ENCODE data around the gene USF1. TPM values are rescaled to one million over a fixed set of nuclear protein-coding genes. Genes with fewer than 3 reads are reported as not detected.

The USF1 gene
- total and polyA plus RNA-seq, 9 of the 15 experiments (the other 6 are each of a cell fraction or from before 2014, with no cell fraction given): 7.4 to 60.2 (median 54.2) TPM

DNA sequence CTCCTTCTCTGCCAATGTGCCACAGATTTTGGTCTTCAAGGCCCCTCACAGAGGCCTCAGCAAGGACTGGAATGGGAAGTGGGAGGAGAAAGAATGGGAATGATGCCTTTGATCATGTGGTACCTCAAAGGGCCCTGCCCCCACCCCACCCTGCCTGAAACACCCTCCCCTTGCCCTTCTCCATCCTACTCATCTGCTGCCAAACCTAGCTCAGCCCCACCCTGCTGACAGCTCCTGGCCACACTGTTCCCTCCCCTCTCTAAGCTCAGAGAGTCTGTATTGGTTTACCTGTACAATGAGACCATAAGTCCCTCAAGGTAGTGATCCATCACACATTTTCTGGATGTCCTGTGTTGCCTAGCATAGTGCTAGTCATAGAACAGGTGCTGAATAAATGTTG is 30.6 kb upstream of the USF1 start (continued):
- TF ChIP-seq ZNF184 (CRISPR knock-in tag; IDR thresholded peaks at IDR 0.05) (no peak), MAFK (IDR thresholded peaks at IDR 0.05; ENCODE audit: low read length) (no peak), EP400 (IDR thresholded peaks at IDR 0.05) (no peak), BCL6 (CRISPR knock-in tag; IDR thresholded peaks at IDR 0.05) (no peak), PYGO2 (tag; IDR thresholded peaks at IDR 0.05) (no peak), HMG20A (CRISPR knock-in tag; conservative IDR thresholded peaks at IDR 0.05) (no peak)

DNA sequence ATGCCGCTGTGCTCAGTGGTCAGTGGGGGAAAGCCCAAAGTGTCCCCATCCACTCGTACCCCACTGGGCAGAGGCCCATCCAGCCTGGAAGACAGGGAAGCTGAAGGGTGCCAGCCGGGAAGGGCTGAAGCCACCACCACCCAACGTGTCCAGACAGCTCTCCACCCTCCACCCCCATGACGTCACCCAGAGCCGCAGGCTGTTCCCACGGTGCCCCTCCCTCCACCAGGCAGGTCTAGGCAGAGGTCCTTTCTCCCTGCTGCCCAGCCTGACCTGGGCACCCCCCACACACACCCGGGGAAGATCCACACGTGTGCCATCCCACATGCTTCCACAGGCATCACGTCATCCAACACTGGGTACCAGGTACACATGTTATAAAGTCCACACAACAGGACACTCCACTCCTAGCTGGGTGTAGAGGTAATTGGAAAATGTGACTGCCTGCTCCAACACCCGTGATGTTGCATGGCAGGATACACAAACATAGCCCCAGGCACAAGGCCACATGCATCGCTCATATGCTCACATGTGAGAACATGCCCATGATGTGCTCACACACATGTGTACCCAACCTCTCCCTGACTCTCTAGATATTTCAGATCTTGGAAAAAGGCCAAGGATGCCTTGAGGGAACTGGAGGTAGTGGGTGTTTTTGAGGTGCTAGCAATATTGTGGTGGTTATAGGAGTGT is 29.0 kb upstream of the USF1 start:
- H3K27ac ChIP-seq (ENCODE audit: extremely low read depth, low read depth, low read length): no peak overlapping the region
- no peaks in the 10 kb centered on the region for H3K9me3 ChIP-seq (replicated peaks; ENCODE audit: control insufficient read depth, insufficient read depth, low read depth, low read length)
- POLR2A ChIA-PET: interaction anchor here (1.0 to 1.9 kb wide), 2 partner anchors 10 to 58 kb away, joined by 4 to 8 read pairs; no protein-coding TSS in a partner anchor
- 19% methylated on average over 12 of the region's 12 CpGs for WGBS (ENCODE audit: insufficient coverage, low coverage, missing lambda C conversion rate)
- peak; percentile 41; the same call in 2 of the 3 replicates for ATAC-seq
- peak overlapping the region in 1 of 2 experiments; percentile 31; a peak in 2 of 4 replicates for H3K9ac ChIP-seq (ENCODE audit: insufficient read depth in 1 of 2, low read depth in 2 of 2, low read length in 2 of 2)
- H4K20me1 ChIP-seq (replicated peaks; ENCODE audit: control insufficient read depth, insufficient read depth, low read length): no peaks in the 10 kb centered on the region
- CTCF ChIA-PET (ENCODE audit: low intra/inter-chr PET ratio): no interaction called here
- intact Hi-C loops (cut with micrococcal nuclease): loop anchor here (10.0 kb wide), 1 partner anchor 60 kb away; the partner anchor contains the start of gene DEDD
- in situ Hi-C loops (cut with MboI): loop anchor here (25.0 kb wide), 1 partner anchor 238 kb away; no protein-coding TSS in a partner anchor
- H3K9me1 ChIP-seq (ENCODE audit: control insufficient read depth, insufficient read depth, low read length): no peaks in the 10 kb centered on the region
- H3K4me2 ChIP-seq (ENCODE audit: insufficient read depth, low read length): no peak overlapping the region
- H3K4me3 ChIP-seq: no peak overlapping the region
- peak; percentile 15 for FAIRE-seq
- H2AFZ ChIP-seq (ENCODE audit: low read depth, low read length): peak overlapping the region; percentile 50; the same call in 1 of the 2 replicates
- no TSS peak for BruUV-seq (replicated peaks)
- no peaks in the 10 kb centered on the region for H3K79me2 ChIP-seq (ENCODE audit: control insufficient read depth, insufficient read depth, low read length)
- no peaks in the 10 kb centered on the region for H3K36me3 ChIP-seq (ENCODE audit: control insufficient read depth, insufficient read depth, low read length)
- peak in 2 of 4 experiments; percentile 58 to 64 for DNase-seq (ENCODE audit: extremely low read depth in 1 of 4, low spot score in 3 of 4)
- peaks cover 8 to 25% of the 10 kb centered on the region in 2 experiments; a peak in 3 of 5 replicates for H3K4me1 ChIP-seq (replicated peaks in 1 of 2; ENCODE audit: control insufficient read depth in 2 of 2, insufficient read depth in 2 of 2, low read length in 2 of 2)
- H3K27me3 ChIP-seq (ENCODE audit: control insufficient read depth in 2 of 2, insufficient read depth in 2 of 2, low read length in 2 of 2): no peaks in the 10 kb centered on the region
- TF ChIP-seq HINFP (tag; conservative IDR thresholded peaks at IDR 0.05; ENCODE audit: low read depth) (no peak), PHB (CRISPR knock-in tag; IDR thresholded peaks at IDR 0.05) (no peak), ZNF311 (CRISPR knock-in tag; IDR thresholded peaks at IDR 0.05) (no peak), DNMT1 (IDR thresholded peaks at IDR 0.05) (no peak), PYGO2 (tag; IDR thresholded peaks at IDR 0.05) (no peak), TCF3 (CRISPR knock-in tag; IDR thresholded peaks at IDR 0.05) (no peak), ZNF23 (CRISPR knock-in tag; IDR thresholded peaks at IDR 0.05) (no peak), ATF1 (CRISPR knock-in tag; IDR thresholded peaks at IDR 0.05) (no peak), ATF1 (tag; IDR thresholded peaks at IDR 0.05) (peak; percentile 71), PCBP1 (IDR thresholded peaks at IDR 0.05; ENCODE audit: low read depth, low read length, poor library complexity, severe bottlenecking) (no peak), POLR2AphosphoS2 (IDR thresholded peaks at IDR 0.05; ENCODE audit: low read length) (no peak), ETV1 (tag; conservative IDR thresholded peaks at IDR 0.05; ENCODE audit: low read depth) (no peak), YBX1 (IDR thresholded peaks at IDR 0.05) (no peak)
- TF ChIP-seq, protein P1, sequence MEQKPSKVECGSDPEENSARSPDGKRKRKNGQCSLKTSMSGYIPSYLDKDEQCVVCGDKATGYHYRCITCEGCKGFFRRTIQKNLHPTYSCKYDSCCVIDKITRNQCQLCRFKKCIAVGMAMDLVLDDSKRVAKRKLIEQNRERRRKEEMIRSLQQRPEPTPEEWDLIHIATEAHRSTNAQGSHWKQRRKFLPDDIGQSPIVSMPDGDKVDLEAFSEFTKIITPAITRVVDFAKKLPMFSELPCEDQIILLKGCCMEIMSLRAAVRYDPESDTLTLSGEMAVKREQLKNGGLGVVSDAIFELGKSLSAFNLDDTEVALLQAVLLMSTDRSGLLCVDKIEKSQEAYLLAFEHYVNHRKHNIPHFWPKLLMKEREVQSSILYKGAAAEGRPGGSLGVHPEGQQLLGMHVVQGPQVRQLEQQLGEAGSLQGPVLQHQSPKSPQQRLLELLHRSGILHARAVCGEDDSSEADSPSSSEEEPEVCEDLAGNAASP (IDR thresholded peaks at IDR 0.05): no peak
- TF ChIP-seq, protein P2, sequence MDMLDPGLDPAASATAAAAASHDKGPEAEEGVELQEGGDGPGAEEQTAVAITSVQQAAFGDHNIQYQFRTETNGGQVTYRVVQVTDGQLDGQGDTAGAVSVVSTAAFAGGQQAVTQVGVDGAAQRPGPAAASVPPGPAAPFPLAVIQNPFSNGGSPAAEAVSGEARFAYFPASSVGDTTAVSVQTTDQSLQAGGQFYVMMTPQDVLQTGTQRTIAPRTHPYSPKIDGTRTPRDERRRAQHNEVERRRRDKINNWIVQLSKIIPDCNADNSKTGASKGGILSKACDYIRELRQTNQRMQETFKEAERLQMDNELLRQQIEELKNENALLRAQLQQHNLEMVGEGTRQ (CRISPR knock-in tag; IDR thresholded peaks at IDR 0.05): no peak
